ENCODE results near the gene AGAP1.

- TF ChIP-seq ESRRA (IDR thresholded peaks at IDR 0.05; ENCODE audit: borderline replicate concordance, low read length) (no peak), JUN (IDR thresholded peaks at IDR 0.05) (no peak), CTCF (IDR thresholded peaks at IDR 0.05) (no peak), MAX (IDR thresholded peaks at IDR 0.05) (no peak), USF2 (IDR thresholded peaks at IDR 0.05) (no peak), JUNB (IDR thresholded peaks at IDR 0.05) (no peak), EP300 (IDR thresholded peaks at IDR 0.05) (no peak), POLR2A (IDR thresholded peaks at IDR 0.05; ENCODE audit: low read length) (no peak), RAD21 (conservative IDR thresholded peaks at IDR 0.05 in 1 of 2, IDR thresholded peaks at IDR 0.05 in 1 of 2) (no peak), HMGXB4 (CRISPR knock-in tag; IDR thresholded peaks at IDR 0.05; ENCODE audit: borderline replicate concordance) (no peak), REST (IDR thresholded peaks at IDR 0.05) (no peak), RCOR1 (IDR thresholded peaks at IDR 0.05; ENCODE audit: low read depth, low read length) (no peak), RNF2 (IDR thresholded peaks at IDR 0.05; ENCODE audit: borderline replicate concordance, low read depth) (no peak), HES2 (IDR thresholded peaks at IDR 0.05) (no peak)
Observed at GRCh38 chr2:235562065-235562747, 68.4 kb downstream of the AGAP1 start.

Measured in A549 (cell line).